ENCODE measurements around the gene BRF1.

GRCh38 chr14:105211086-105211757 is 89.6 kb downstream of the BRF1 start:
- TF ChIP-seq CTCF (conservative IDR thresholded peaks at IDR 0.05; ENCODE audit: low read length) (no peak), EZH2phosphoT487 (IDR thresholded peaks at IDR 0.05; ENCODE audit: borderline replicate concordance, low read depth, low read length) (no peak)

Measured in OCI-LY7 (cell line).